ENCODE measurements around the gene NME3. TPM values are rescaled to one million over a fixed set of nuclear protein-coding genes. Genes with fewer than 3 reads are reported as not detected.

The NME3 gene
- total and polyA plus RNA-seq, 2 of the 13 experiments (the other 11 are each of a cell fraction or from before 2014, with no cell fraction given): 10.4 to 15.9 TPM

GRCh38 chr16:1794221-1794871, 23.0 kb upstream of the NME3 start (continued):
- TF ChIP-seq KDM6A (CRISPR knock-in tag; IDR thresholded peaks at IDR 0.05; ENCODE audit: low read depth) (peak; percentile 88), ZNF530 (CRISPR knock-in tag; IDR thresholded peaks at IDR 0.05; ENCODE audit: low read depth) (no peak), ZNF460 (CRISPR knock-in tag; IDR thresholded peaks at IDR 0.05; ENCODE audit: borderline replicate concordance) (no peak; the same call in 1 of the 2 replicates), MAFK (conservative IDR thresholded peaks at IDR 0.05 in 1 of 2, IDR thresholded peaks at IDR 0.05 in 1 of 2; ENCODE audit: low read length in 2 of 2) (no peak), CREBL2 (CRISPR knock-in tag; IDR thresholded peaks at IDR 0.05; ENCODE audit: borderline replicate concordance) (no peak), ARID2 (CRISPR knock-in tag; IDR thresholded peaks at IDR 0.05; ENCODE audit: borderline replicate concordance) (no peak), RERE (CRISPR knock-in tag; IDR thresholded peaks at IDR 0.05; ENCODE audit: low read depth) (no peak), DNMT3B (CRISPR knock-in tag; conservative IDR thresholded peaks at IDR 0.05) (no peak), NR2F1 (CRISPR knock-in tag; IDR thresholded peaks at IDR 0.05) (peak; percentile 34 to 48; a peak in 3 of 4 replicates), ZNF800 (CRISPR knock-in tag; IDR thresholded peaks at IDR 0.05) (peak; percentile 22; the same call in 1 of the 2 replicates), TSC22D2 (CRISPR knock-in tag; IDR thresholded peaks at IDR 0.05; ENCODE audit: borderline replicate concordance) (no peak; the same call in 1 of the 2 replicates), NFKBIZ (CRISPR knock-in tag; IDR thresholded peaks at IDR 0.05) (no peak), CTCF (CRISPR knock-in tag; IDR thresholded peaks at IDR 0.05) (0 out of 2 replicates have a peak, but pooled peaks have one; percentile 26), NCOA2 (CRISPR knock-in tag; IDR thresholded peaks at IDR 0.05) (peak; percentile 63), AGO2 (optimal IDR thresholded peaks at IDR 0.05; ENCODE audit: low read depth, low read length) (no peak)
- TF ChIP-seq, protein P1, sequence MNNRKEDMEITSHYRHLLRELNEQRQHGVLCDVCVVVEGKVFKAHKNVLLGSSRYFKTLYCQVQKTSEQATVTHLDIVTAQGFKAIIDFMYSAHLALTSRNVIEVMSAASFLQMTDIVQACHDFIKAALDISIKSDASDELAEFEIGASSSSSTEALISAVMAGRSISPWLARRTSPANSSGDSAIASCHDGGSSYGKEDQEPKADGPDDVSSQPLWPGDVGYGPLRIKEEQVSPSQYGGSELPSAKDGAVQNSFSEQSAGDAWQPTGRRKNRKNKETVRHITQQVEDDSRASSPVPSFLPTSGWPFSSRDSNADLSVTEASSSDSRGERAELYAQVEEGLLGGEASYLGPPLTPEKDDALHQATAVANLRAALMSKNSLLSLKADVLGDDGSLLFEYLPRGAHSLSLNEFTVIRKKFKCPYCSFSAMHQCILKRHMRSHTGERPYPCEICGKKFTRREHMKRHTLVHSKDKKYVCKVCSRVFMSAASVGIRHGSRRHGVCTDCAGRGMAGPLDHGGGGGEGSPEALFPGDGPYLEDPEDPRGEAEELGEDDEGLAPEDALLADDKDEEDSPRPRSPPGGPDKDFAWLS (CRISPR knock-in tag; IDR thresholded peaks at IDR 0.05; ENCODE audit: borderline replicate concordance): no peak
- TF ChIP-seq, protein P2, sequence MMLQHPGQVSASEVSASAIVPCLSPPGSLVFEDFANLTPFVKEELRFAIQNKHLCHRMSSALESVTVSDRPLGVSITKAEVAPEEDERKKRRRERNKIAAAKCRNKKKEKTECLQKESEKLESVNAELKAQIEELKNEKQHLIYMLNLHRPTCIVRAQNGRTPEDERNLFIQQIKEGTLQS (CRISPR knock-in tag; IDR thresholded peaks at IDR 0.05): no peak

All from HepG2 (cell line).